CD4-positive, alpha-beta T cell treated with Interleukin-21 for 1 hour (primary cell): ENCODE data around the gene TMEM121B.
A peak's percentile ranks its signal among the peaks of the same experiment; 100 is the strongest.

ENCODE experiments used
- DNase-seq: peaks from one replicate; pipeline ENCODE4 v3.0.0-alpha.2; 2020

The TMEM121B gene

GRCh38 chr22:17137861-17138425 lies 16.8 kb upstream of the TMEM121B start:
- no peak for DNase-seq

GRCh38 chr22:17137170-17137569 lies 16.0 kb upstream of the TMEM121B start:
- DNase-seq, result no peak

GRCh38 chr22:17135153-17135760 lies 14.1 kb upstream of the TMEM121B start:
- no peak for DNase-seq

- DNase-seq, result no peak
Observed at GRCh38 chr22:17133137-17133536, 12.0 kb upstream of the TMEM121B start.

- DNase-seq, result no peak
Observed at GRCh38 chr22:17132112-17132511, 11.0 kb upstream of the TMEM121B start.

- DNase-seq, result no peak
Observed at GRCh38 chr22:17131686-17132085, 10.5 kb upstream of the TMEM121B start.

GRCh38 chr22:17130199-17130598 lies 9.0 kb upstream of the TMEM121B start:
- DNase-seq, result no peak

- DNase-seq, result no peak
Observed at GRCh38 chr22:17120711-17121232, 388 bp downstream of the TMEM121B start.

- peak; percentile 64 for DNase-seq
Observed at GRCh38 chr22:17120281-17120680, 879 bp downstream of the TMEM121B start.

GRCh38 chr22:17119481-17120202 lies 1.5 kb downstream of the TMEM121B start:
- no peak for DNase-seq

GRCh38 chr22:17118342-17118741 lies 2.8 kb downstream of the TMEM121B start:
- DNase-seq, result no peak

- DNase-seq, result peak; percentile 21
Observed at GRCh38 chr22:17117890-17118289, 3.3 kb downstream of the TMEM121B start.

GRCh38 chr22:17117400-17117799 lies 3.8 kb downstream of the TMEM121B start:
- DNase-seq, result no peak

GRCh38 chr22:17116572-17117330 lies 4.4 kb downstream of the TMEM121B start:
- DNase-seq, result no peak

- DNase-seq, result no peak
Observed at GRCh38 chr22:17115945-17116565, 5.1 kb downstream of the TMEM121B start.

GRCh38 chr22:17115236-17115635 lies 5.9 kb downstream of the TMEM121B start:
- DNase-seq, result no peak

GRCh38 chr22:17114898-17115235 lies 6.3 kb downstream of the TMEM121B start:
- DNase-seq, result no peak

- no peak for DNase-seq
Observed at GRCh38 chr22:17114173-17114897, 6.8 kb downstream of the TMEM121B start.

- DNase-seq, result no peak
Observed at GRCh38 chr22:17113600-17113999, 7.6 kb downstream of the TMEM121B start.

- no peak for DNase-seq
Observed at GRCh38 chr22:17112491-17113042, 8.6 kb downstream of the TMEM121B start.

GRCh38 chr22:17110791-17111550 lies 10.2 kb downstream of the TMEM121B start:
- no peak for DNase-seq
